HEK293T (cell line): Measurements from ENCODE around the gene KRT85.

Experiments
- CTCF ChIA-PET: fragments of 350-600 bp; formaldehyde crosslinking; extraction: SDS; loops from one replicate; lab custom pipeline; 2021; ENCODE audit warnings: antibody characterized with exemption, inconsistent platforms; lab: Yijun Ruan, JAX
- POLR2A ChIA-PET: fragments of 350-600 bp; formaldehyde crosslinking; extraction: SDS; loops from one replicate; lab custom pipeline; 2020; ENCODE audit warnings: antibody characterized with exemption, inconsistent platforms; lab: Yijun Ruan, JAX
- DNase-seq: peaks from one replicate; pipeline ENCODE4 v3.0.0; 2012; ENCODE audit warnings: mixed read lengths; ENCODE audit errors: extremely low spot score
- ARNT ChIP-seq: fragments of 450-650 bp; IDR thresholded peaks from 2 replicates; pipeline ENCODE4 v1.6.1; 2017; ENCODE audit warnings: mild to moderate bottlenecking
- BHLHE40 ChIP-seq: fragments of 450-650 bp; IDR thresholded peaks from 2 replicates; pipeline ENCODE4 v1.6.1; 2016; ENCODE audit warnings: mild to moderate bottlenecking, moderate library complexity, borderline replicate concordance
- CTBP1 ChIP-seq: fragments of 450-650 bp; IDR thresholded peaks from 2 replicates; pipeline ENCODE4 v1.6.1; 2016; ENCODE audit warnings: borderline replicate concordance
- ELF4 ChIP-seq: fragments of 450-650 bp; IDR thresholded peaks from 2 replicates; pipeline ENCODE4 v1.6.1; 2017; ENCODE audit warnings: antibody characterized with exemption
- FOXA1 ChIP-seq: fragments of 450-650 bp; IDR thresholded peaks from 2 replicates; pipeline ENCODE4 v1.6.1; 2016; ENCODE audit warnings: mild to moderate bottlenecking
- FOXK2 ChIP-seq: fragments of 450-650 bp; IDR thresholded peaks from 2 replicates; pipeline ENCODE4 v1.6.1; 2016; ENCODE audit warnings: mild to moderate bottlenecking
- FOXM1 ChIP-seq: fragments of 450-650 bp; IDR thresholded peaks from 2 replicates; pipeline ENCODE4 v1.6.1; 2017; ENCODE audit warnings: mild to moderate bottlenecking, borderline replicate concordance
- HDGF ChIP-seq: fragments of 450-650 bp; IDR thresholded peaks from 2 replicates; pipeline ENCODE4 v1.6.1; 2017; ENCODE audit warnings: antibody characterized with exemption, borderline replicate concordance
- L3MBTL2 ChIP-seq: fragments of 450-650 bp; conservative IDR thresholded peaks from 2 replicates; pipeline ENCODE4 v1.6.1; 2016; ENCODE audit warnings: mild to moderate bottlenecking
- LEF1 ChIP-seq: fragments of 450-650 bp; IDR thresholded peaks from 2 replicates; pipeline ENCODE4 v1.6.1; 2017; ENCODE audit warnings: mild to moderate bottlenecking, borderline replicate concordance
- NFRKB ChIP-seq: fragments of 450-650 bp; IDR thresholded peaks from 2 replicates; pipeline ENCODE4 v1.6.1; 2016; ENCODE audit warnings: mild to moderate bottlenecking, moderate library complexity
- PKNOX1 ChIP-seq: fragments of 450-650 bp; IDR thresholded peaks from 2 replicates; pipeline ENCODE4 v1.6.1; 2016
- SP1 ChIP-seq: fragments of 450-650 bp; IDR thresholded peaks from 2 replicates; pipeline ENCODE4 v1.6.1; 2017
- SUZ12 ChIP-seq: fragments of 450-650 bp; IDR thresholded peaks from 2 replicates; pipeline ENCODE4 v1.6.1; 2016; ENCODE audit warnings: mild to moderate bottlenecking
- TARDBP ChIP-seq: fragments of 450-650 bp; IDR thresholded peaks from 2 replicates; pipeline ENCODE4 v1.6.1; 2016
- ZNF384 ChIP-seq: fragments of 450-650 bp; IDR thresholded peaks from 2 replicates; pipeline ENCODE4 v1.6.1; 2016

Gene KRT85

GRCh38 chr12:52358575-52359350 is 8.5 kb downstream of the KRT85 start:
- ChIA-PET CTCF (interaction anchor here (1.1 kb wide), 1 partner anchor 80 kb away, joined by 3 read pairs; no protein-coding TSS in a partner anchor), POLR2A (no interaction called here)
- no peak for TF ChIP-seq ELF4
- DNase-seq = no peak

GRCh38 chr12:52356762-52357580 is 10.3 kb downstream of the KRT85 start:
- ChIA-PET POLR2A (no interaction called here), CTCF (no interaction called here)
- TF ChIP-seq ELF4 = no peak
- TF ChIP-seq PKNOX1 = no peak
- no peak for TF ChIP-seq SP1
- TF ChIP-seq NFRKB = no peak
- no peak for TF ChIP-seq CTBP1
- no peak for DNase-seq

- no peak for DNase-seq
- TF ChIP-seq ZNF384 (no peak), BHLHE40 (no peak), HDGF (no peak), FOXM1 (no peak), ARNT (no peak), SUZ12 (no peak), L3MBTL2 (no peak), SP1 (no peak), FOXK2 (no peak), ELF4 (no peak), TARDBP (no peak), CTBP1 (no peak), NFRKB (no peak), LEF1 (no peak), PKNOX1 (no peak)
- CTCF ChIA-PET = no interaction called here
- POLR2A ChIA-PET = no interaction called here
Observed at GRCh38 chr12:52356031-52356761, 11.1 kb downstream of the KRT85 start.

- ChIA-PET POLR2A (no interaction called here), CTCF (no interaction called here)
- DNase-seq = no peak
- TF ChIP-seq HDGF = no peak
- no peak for TF ChIP-seq PKNOX1
- TF ChIP-seq L3MBTL2 = no peak
- TF ChIP-seq LEF1 = no peak
- no peak for TF ChIP-seq NFRKB
- no peak for TF ChIP-seq SP1
- TF ChIP-seq FOXK2 = no peak
- no peak for TF ChIP-seq CTBP1
- TF ChIP-seq ARNT = no peak
- no peak for TF ChIP-seq ELF4
- no peak for TF ChIP-seq TARDBP
- TF ChIP-seq BHLHE40 = no peak
- no peak for TF ChIP-seq FOXM1
- TF ChIP-seq ZNF384 = no peak
- TF ChIP-seq FOXA1 = no peak
- TF ChIP-seq SUZ12 = no peak
Observed at GRCh38 chr12:52355176-52355575, 12.1 kb downstream of the KRT85 start.

- CTCF ChIA-PET = interaction anchor here (1.1 kb wide), 1 partner anchor 18 kb away, joined by 3 read pairs; no protein-coding TSS in a partner anchor
- DNase-seq = no peak
Observed at GRCh38 chr12:52354200-52354599, 13.1 kb downstream of the KRT85 start.

More at GRCh38 chr12:52354200-52354599, 13.1 kb downstream of the KRT85 start:
- no peak for TF ChIP-seq FOXA1
- TF ChIP-seq PKNOX1 = no peak
- no peak for TF ChIP-seq SUZ12
- no peak for TF ChIP-seq NFRKB
- TF ChIP-seq LEF1 = no peak
- no peak for TF ChIP-seq ELF4
- POLR2A ChIA-PET = no interaction called here
